Hindlimb muscle (tissue), 1 donor: Measurements from ENCODE around the gene GPR65. TPM values are rescaled to one million over a fixed set of nuclear protein-coding genes. Genes with fewer than 3 reads are reported as not detected.

ENCODE experiments used
- DNase-seq: peaks from one replicate; pipeline ENCODE4 v3.0.0-alpha.2; 2013
- polyA plus RNA-seq: library from polyadenylated mRNA; unstranded; fragments of 120-200 nt; gene quantifications from one replicate; pipeline ENCODE4 v1.2.1, GENCODE V29; 2013; ENCODE audit not compliant: insufficient read length

GPR65 gene
- polyA plus RNA-seq, 1 donor, result 0.88 TPM

DNA sequence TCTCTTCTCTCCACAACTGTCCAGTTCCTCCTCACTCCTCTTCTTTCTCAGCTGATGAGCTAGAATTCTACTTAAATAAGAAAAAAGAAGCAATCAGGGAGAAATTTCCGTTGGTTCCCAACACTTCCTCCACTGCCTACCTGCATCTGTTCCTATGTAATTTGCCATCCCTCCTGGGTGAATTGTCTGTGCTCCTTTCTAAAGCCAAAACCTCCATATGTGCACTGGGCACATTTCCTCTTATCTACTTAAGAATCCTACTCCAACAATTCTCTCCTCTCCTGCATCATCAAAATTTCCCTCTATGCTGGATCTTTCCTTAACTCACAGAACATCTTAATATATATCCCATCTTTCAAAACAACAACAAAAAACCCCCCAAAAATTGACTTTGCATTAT lies 35.2 kb downstream of the GPR65 start:
- no peak for DNase-seq

- no peak for DNase-seq
Measured at GRCh38 chr14:88043529-88044443, 38.9 kb downstream of the GPR65 start.

- DNase-seq, result no peak
Measured at GRCh38 chr14:88044444-88044758, 39.5 kb downstream of the GPR65 start.

GRCh38 chr14:88044776-88045446 lies 40.0 kb downstream of the GPR65 start:
- peak; percentile 8 for DNase-seq

GRCh38 chr14:88045705-88046104 lies 40.8 kb downstream of the GPR65 start:
- DNase-seq, result peak; percentile 11

- no peak for DNase-seq
Measured at GRCh38 chr14:88048351-88048750, 43.4 kb downstream of the GPR65 start.

GRCh38 chr14:88049266-88049665 lies 44.3 kb downstream of the GPR65 start:
- DNase-seq, result no peak

DNA sequence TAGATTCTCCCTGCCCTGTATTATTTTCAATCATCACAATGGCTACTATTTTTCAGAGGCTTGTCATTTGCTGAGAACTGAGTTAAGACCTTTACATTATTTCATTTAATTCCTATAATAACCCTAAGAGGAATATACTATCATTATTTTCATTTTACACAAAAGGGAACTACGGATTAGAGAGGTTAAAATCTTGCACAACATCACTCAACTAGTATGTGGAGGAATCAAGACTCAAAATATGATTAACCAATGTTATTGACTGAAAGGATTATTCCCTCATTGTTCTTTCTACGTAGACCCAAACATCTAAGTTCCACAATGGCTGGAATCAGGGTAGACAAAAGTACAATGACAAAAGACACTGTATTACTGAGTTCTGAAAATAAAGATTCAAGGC lies 45.0 kb downstream of the GPR65 start:
- DNase-seq, result no peak

- no peak for DNase-seq
Measured at GRCh38 chr14:88060576-88060975, 55.6 kb downstream of the GPR65 start.

GRCh38 chr14:88063811-88064210 lies 58.9 kb downstream of the GPR65 start:
- no peak for DNase-seq

Other genes with a start within 250 kb of the GPR65 start
- 21.4 TPM for gene GALC, start 12.0 kb upstream of the GPR65 start, polyA plus RNA-seq